Heart right ventricle (tissue), 16 donors: ENCODE results near the gene METTL13. TPM values are rescaled to one million over a fixed set of nuclear protein-coding genes. Genes with fewer than 3 reads are reported as not detected.
A peak's percentile ranks its signal among the peaks of the same experiment; 100 is the strongest.

ENCODE experiments used
- ATAC-seq, 8 donors: fragments of 200-7000 bp; cut with Tn5 transposase; one replicate each; pipeline ENCODE4 v1.9.1; 2020; ENCODE audit warnings: mild to moderate bottlenecking in 8 of 8, moderate library complexity in 8 of 8, moderate number of reproducible peaks in 1 of 8
- DNase-seq, 2 donors: peaks; one replicate each; pipeline ENCODE4 v3.0.0-alpha.2; 2020
- H3K27ac ChIP-seq, 10 donors: fragments of 200-600 bp; sonication (generic) in 2 of 10; one replicate each; pipeline versions ENCODE4 v1.5.0 to v1.8.0; 2020 to 2022; ENCODE audit warnings: mild to moderate bottlenecking in 3 of 10
- H3K27me3 ChIP-seq, 7 donors: fragments of 200-600 bp; one replicate each; pipeline ENCODE4 v1.8.0; 2021 to 2022; ENCODE audit warnings: mild to moderate bottlenecking in 2 of 7
- H3K36me3 ChIP-seq, 9 donors: fragments of 200-600 bp; sonication (generic) in 1 of 9; one replicate each; pipeline versions ENCODE4 v1.5.0 to v1.8.0; 2020 to 2022; ENCODE audit warnings: mild to moderate bottlenecking in 2 of 9
- H3K4me1 ChIP-seq, 9 donors: fragments of 200-600 bp; sonication (generic) in 1 of 9; one replicate each; pipeline versions ENCODE4 v1.5.0 to v1.8.0; 2020 to 2022; ENCODE audit warnings: mild to moderate bottlenecking in 4 of 9
- H3K4me3 ChIP-seq, 10 donors: fragments of 200-600 bp; sonication (generic) in 2 of 10; one replicate each; pipeline versions ENCODE4 v1.5.0 to v1.8.0; 2020 to 2022; ENCODE audit warnings: mild to moderate bottlenecking in 7 of 10, moderate library complexity in 2 of 10
- H3K9me3 ChIP-seq, 11 donors: fragments of 200-600 bp in 10 of 11; sonication (generic) in 2 of 11; one replicate each; pipeline versions ENCODE4 v1.5.0 to v1.8.0; 2013 to 2022; ENCODE audit warnings: mild to moderate bottlenecking in 2 of 11, control low read depth in 1 of 11, moderate library complexity in 1 of 11
- WGBS, 2 donors: extraction: QIAGEN DNeasy Blood & Tissue Kit; methylation state at CpG; one replicate each; pipeline ENCODE4 v1.1.7; 2013; ENCODE audit warnings: inconsistent platforms in 1 of 2; 5-methylcytosine and 5-hydroxymethylcytosine counted together
- intact Hi-C, 10 donors: fragments of 100-400 bp; cut with DNase I; formaldehyde crosslinking; loops; one replicate each; pipeline versions ENCODE4 v1.11.1 to v1.14.2; 2022
- polyA plus RNA-seq, 2 donors: library from polyadenylated mRNA; stranded (reverse); fragments of 200-250 nt; gene quantifications; one replicate each; pipeline ENCODE4 v1.2.3, GENCODE V29; 2013
- total RNA-seq, 10 donors: library from RNA; stranded (reverse); fragmentation: NEBNext Ultra II Directional in 3 of 10; extraction: Animal tissue kit (Norgen Biotek cat#: 25700) in 3 of 10; gene quantifications; one replicate each; pipeline versions ENCODE4 v1.2.1 to v1.2.4, GENCODE V29; 2021 to 2023
- TF ChIP-seq, protein P1 (sequence below), 9 donors: fragments of 200-600 bp; sonication (generic) in 2 of 9; IDR thresholded peaks; one replicate each; pipeline versions ENCODE4 v1.5.0 to v1.8.0; 2021 to 2022; ENCODE audit warnings: antibody characterized with exemption in 9 of 9, mild to moderate bottlenecking in 5 of 9, moderate library complexity in 1 of 9
- donor health status: Arrhythmogenic right ventricular cardiomyopathy.
- donor health status: ischemic (EF 13 %, LVEDD 7.1; RV severe dilation, severe dysfunction).
- donor health status: healthy with polysubstance abuse.
- donor health status: DM: no; HTN: yes; CAD: no.
- donor health status: DM: no; HTN: no; CAD: no.
- donor health status: ischemic (EF 25% LVEDD 6.9; RV normal size, moderate dysfunction).
- donor health status: ischemic (EF 25% LVEDD 5.7; RV mildly dilated, moderate dysfunction).
- donor health status: healthy.
- donor health status: DM: yes; HTN: yes; CAD: no.
- donor health status: Ischemic cardiomyopathy.
- donor health status: ischemic (EF 35%, LVEDD 5.7; RV mildly dilated, moderate dysfunction).
- donor health status: nonischemic (EF 11% LVEDD 7.7; RV severe dilation, severe dysfunction).
- donor health status: DM: yes; HTN: yes; CAD: no.
- donor health status: PGD.
- donor health status: ischemic (EF 29% LVEDD 5.4; RV normal size, mild dysfunction).
- donor health status: nonischemic (EF 23%, LVEDD 6.1; RV moderate dilation, normal function).

The METTL13 gene
- total and polyA plus RNA-seq, 12 donors = 3.2 to 20.2 (median 16.5) TPM

DNA sequence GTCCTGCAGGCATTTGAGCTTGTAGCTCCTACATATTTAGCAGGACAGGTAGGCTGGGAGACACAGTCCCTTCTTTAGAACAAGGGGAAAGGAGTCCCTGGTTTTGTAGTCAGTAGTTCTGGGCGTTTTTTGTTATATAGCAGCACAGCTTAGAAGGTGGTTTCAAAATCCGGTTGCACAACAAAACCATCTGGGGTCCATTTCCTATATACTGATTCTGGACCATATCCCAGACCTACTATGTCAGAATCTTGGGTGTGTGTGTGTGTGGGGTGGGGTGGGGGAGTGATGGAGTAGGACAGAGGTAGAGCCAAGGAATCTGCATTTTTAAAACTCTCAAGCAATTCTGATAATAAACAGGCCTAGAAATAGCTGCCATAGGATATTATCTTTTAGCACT is 21.6 kb downstream of the METTL13 start:
- intact Hi-C loops = loop anchor here in 5 of 10 donors (2.0 to 10.0 kb wide), 3 partner anchors 102 to 180 kb away; no protein-coding TSS in a partner anchor
- peak in 7 of 8 donors; percentile 18 to 86 (median 49) for ATAC-seq

DNA sequence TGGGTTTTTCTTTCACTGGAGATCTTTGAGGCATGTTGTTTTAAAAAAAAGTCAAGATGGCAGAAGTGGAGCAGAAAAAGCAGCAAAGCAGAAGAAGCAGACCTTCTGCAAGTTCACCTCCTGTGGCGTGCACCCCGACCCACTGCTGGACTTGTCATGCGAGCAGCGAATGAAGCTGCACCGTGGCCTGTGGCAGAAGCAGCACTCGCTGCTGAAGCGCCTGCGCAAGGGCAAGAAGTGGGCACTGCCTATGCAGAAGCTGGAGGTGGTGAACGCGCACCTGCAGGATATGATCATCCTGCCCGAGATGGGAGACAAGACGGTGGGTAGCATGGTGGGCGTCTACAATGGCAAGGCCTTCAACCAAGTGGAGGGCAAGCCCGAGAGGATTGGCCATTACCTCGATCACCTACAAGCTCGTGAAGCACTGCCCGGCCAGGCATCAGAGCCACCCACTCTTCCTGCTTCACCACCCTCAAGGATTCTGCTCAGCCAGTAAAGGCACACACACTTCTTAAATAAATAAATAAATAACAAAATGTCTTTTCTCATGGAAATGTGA is 22.1 kb downstream of the METTL13 start:
- Histone ChIP-seq H3K36me3 (peaks cover 0 to 3% (median 0%) of the 10 kb centered on the region in 9 donors), H3K9me3 (no peaks in the 10 kb centered on the region), H3K4me3 (no peak overlapping the region), H3K4me1 (peaks cover 0 to 49% (median 18%) of the 10 kb centered on the region in 9 donors), H3K27me3 (no peaks in the 10 kb centered on the region), H3K27ac (peak overlapping the region in 1 of 10 donors; percentile 1)
- WGBS, 2 donors = 94 to 96% methylated on average over 17 of the region's 17 CpGs
- intact Hi-C loops = loop anchor here in 5 of 10 donors (2.0 to 10.0 kb wide), 3 partner anchors 101 to 179 kb away; no protein-coding TSS in a partner anchor
- ATAC-seq (no peak), DNase-seq (no peak)
- TF ChIP-seq, protein P1, sequence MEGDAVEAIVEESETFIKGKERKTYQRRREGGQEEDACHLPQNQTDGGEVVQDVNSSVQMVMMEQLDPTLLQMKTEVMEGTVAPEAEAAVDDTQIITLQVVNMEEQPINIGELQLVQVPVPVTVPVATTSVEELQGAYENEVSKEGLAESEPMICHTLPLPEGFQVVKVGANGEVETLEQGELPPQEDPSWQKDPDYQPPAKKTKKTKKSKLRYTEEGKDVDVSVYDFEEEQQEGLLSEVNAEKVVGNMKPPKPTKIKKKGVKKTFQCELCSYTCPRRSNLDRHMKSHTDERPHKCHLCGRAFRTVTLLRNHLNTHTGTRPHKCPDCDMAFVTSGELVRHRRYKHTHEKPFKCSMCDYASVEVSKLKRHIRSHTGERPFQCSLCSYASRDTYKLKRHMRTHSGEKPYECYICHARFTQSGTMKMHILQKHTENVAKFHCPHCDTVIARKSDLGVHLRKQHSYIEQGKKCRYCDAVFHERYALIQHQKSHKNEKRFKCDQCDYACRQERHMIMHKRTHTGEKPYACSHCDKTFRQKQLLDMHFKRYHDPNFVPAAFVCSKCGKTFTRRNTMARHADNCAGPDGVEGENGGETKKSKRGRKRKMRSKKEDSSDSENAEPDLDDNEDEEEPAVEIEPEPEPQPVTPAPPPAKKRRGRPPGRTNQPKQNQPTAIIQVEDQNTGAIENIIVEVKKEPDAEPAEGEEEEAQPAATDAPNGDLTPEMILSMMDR (IDR thresholded peaks at IDR 0.05) = no peak

More for the DNA sequence above, 21.6 kb downstream of the METTL13 start:
- no peak for DNase-seq
- H3K4me3 ChIP-seq = no peak overlapping the region
- H3K9me3 ChIP-seq = no peaks in the 10 kb centered on the region
- no peaks in the 10 kb centered on the region for H3K27me3 ChIP-seq
- H3K4me1 ChIP-seq = peaks cover 0 to 49% (median 18%) of the 10 kb centered on the region in 9 donors
- TF ChIP-seq, protein P1 (IDR thresholded peaks at IDR 0.05) = no peak
- WGBS, 2 donors = 33 to 46% methylated on average over 2 of the region's 2 CpGs
- H3K36me3 ChIP-seq = peaks cover 0 to 8% (median 0%) of the 10 kb centered on the region in 9 donors
- H3K27ac ChIP-seq = peak overlapping the region in 1 of 10 donors; percentile 2

DNA sequence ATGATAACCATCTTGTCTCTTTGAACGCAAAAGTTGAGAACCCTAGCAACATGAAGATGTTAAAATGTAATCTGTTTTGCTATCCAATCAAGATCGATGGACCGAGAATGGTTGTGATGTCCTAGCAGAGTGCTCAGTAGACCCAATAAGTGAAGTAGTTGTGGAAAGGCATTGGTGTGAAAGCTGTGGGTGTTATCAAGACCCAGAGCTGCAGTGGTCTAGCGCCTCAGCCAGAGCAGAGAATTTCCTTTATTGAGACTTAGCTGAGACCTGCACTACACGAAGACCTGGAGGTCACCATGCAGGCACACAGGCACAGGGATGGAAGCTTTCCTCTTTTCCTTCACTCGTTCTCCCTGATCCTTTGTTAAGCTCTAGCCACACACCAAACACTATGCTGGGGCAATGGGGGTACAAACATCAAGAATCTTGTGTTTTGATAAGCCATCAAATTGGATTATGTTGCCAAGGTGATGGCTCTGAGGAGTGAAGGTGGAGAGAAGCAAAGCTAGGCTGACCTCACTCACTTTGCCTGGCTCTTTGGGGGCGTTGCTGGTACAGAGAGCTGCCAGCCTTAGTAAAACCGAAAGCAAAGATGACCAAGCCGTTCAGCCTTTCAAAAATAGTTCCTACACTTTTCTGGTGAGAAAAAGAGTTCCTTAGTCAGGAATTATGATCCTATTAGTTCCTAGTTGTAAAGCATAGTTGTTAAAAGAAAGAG is 24.1 kb downstream of the METTL13 start:
- intact Hi-C loops = loop anchor here in 1 of 10 donors (5.0 to 10.0 kb wide), 2 partner anchors 37 to 99 kb away; partner anchors contain the start of gene DNM3

DNA sequence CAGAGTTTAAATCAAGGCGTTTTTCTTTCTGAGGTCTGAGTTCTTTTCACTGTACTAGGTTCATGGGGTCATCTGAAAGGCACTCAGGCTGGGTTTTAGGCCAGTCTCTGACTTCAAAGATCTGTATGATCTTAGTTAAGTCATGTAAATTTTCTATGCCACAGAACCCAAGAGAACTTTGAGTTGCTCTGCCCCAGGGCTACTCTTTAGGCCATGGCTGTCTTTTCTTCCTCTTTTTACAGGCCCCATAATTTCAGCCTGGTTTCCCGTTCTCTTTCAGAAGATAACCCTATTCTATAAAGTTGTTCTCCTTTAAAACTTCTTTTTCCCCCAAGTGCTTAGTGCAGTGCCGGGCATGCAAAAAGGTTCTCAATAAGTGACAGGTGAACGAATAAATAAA is 26.1 kb downstream of the METTL13 start:
- no peak overlapping the region for H3K27ac ChIP-seq
- DNase-seq (no peak), ATAC-seq (no peak)
- TF ChIP-seq, protein P1 (IDR thresholded peaks at IDR 0.05) = no peak
- H3K4me3 ChIP-seq = no peak overlapping the region
- no peaks in the 10 kb centered on the region for H3K9me3 ChIP-seq
- whole genome bisulfite sequencing, 2 donors = 87 to 92% methylated on average over 4 of the region's 4 CpGs
- intact Hi-C loops = loop anchor here in 1 of 10 donors (5.0 to 10.0 kb wide), 2 partner anchors 35 to 97 kb away; partner anchors contain the start of gene DNM3
- H3K4me1 ChIP-seq = peaks cover 0 to 37% (median 11%) of the 10 kb centered on the region in 9 donors
- H3K36me3 ChIP-seq = no peaks in the 10 kb centered on the region
- no peaks in the 10 kb centered on the region for H3K27me3 ChIP-seq

More for the DNA sequence above, 24.1 kb downstream of the METTL13 start:
- 71 to 81% methylated on average over 9 of the region's 9 CpGs for WGBS, 2 donors
- Histone ChIP-seq H3K36me3 (no peaks in the 10 kb centered on the region), H3K4me3 (peak overlapping the region in 3 of 10 donors; percentile 8 to 13 (median 12)), H3K9me3 (no peaks in the 10 kb centered on the region), H3K27me3 (no peaks in the 10 kb centered on the region), H3K4me1 (peaks cover 0 to 49% (median 18%) of the 10 kb centered on the region in 9 donors), H3K27ac (peak overlapping the region in 1 of 10 donors; percentile 19)
- no peak for ATAC-seq
- TF ChIP-seq, protein P1 (IDR thresholded peaks at IDR 0.05) = no peak
- DNase-seq = no peak
